ENCODE results near the gene SLC2A10. TPM values are rescaled to one million over a fixed set of nuclear protein-coding genes. Genes with fewer than 3 reads are reported as not detected.
A peak's percentile ranks its signal among the peaks of the same experiment; 100 is the strongest.

The SLC2A10 gene
- total and polyA plus RNA-seq, 4 donors = 3.5 to 25.6 (median 11.8) TPM

DNA sequence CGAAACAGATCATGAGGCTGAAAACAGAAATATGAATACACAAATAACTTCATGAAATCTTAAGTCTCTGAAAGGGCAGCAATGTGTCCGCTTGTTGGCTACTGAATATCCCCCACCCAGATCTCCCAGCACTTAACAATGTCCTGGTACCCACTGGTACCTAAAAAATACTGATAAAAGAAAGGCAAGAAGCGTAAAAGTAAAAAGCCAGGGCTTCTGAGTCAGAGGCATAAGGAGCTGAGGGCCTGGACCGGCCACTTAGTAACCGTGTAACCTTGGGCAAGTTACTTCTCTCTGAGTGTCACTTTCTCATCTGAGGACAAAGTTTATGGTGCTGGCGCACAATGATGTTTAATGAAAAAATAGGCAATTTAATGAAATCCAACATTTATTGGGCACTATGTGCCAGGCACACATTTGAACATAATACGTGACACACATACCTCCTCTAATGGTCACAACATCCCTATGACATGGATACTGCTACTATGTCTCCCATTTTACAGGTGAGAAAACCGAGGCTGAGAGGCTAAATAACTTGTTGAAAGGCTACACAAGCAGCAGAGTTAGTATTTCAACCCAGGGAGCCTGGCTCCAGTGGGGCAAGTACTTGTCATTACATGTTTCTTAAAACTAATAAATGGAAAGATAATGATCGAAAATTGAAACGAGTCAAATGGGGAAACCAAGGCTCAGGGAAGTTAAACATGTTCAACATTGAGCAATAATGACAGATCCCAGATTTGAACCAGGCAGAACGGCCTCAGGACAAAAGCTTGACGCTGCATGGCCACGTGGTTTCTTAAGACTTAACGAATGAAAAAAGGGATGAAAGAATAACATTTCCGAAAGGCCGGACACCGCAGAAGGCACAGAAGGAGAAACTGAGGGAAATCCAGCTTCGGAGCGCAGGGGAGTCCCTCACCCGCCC is 21.0 kb upstream of the SLC2A10 start:
- WGBS, 2 donors = 18 to 20% methylated on average over 20 of the region's 20 CpGs
- peaks cover 3 to 4% of the 10 kb centered on the region in 2 donors for H3K4me1 ChIP-seq (ENCODE audit: control insufficient read depth in 1 of 2, insufficient read depth in 2 of 2, low read length in 2 of 2)
- DNase-seq = no peak
- H3K27ac ChIP-seq (ENCODE audit: low read depth in 1 of 2, low read length in 2 of 2) = peak overlapping the region; percentile 37 to 87
- H3K36me3 ChIP-seq (ENCODE audit: control insufficient read depth in 1 of 2, insufficient read depth in 2 of 2, low read length in 1 of 2) = no peaks in the 10 kb centered on the region
- no peak for ATAC-seq (ENCODE audit: low FRiP score)
- H3K9me3 ChIP-seq (ENCODE audit: control insufficient read depth, low read length) = no peaks in the 10 kb centered on the region
- H3K27me3 ChIP-seq (ENCODE audit: control insufficient read depth in 1 of 2, insufficient read depth in 2 of 2, low read length in 1 of 2) = no peaks in the 10 kb centered on the region
- intact Hi-C loops (cut with DNase I) = loop anchor here in 1 of 2 donors (10.0 kb wide), 1 partner anchor 324 kb away; no protein-coding TSS in a partner anchor
- peak overlapping the region; percentile 46 to 89 for H3K4me3 ChIP-seq (ENCODE audit: low read length in 2 of 2)

DNA sequence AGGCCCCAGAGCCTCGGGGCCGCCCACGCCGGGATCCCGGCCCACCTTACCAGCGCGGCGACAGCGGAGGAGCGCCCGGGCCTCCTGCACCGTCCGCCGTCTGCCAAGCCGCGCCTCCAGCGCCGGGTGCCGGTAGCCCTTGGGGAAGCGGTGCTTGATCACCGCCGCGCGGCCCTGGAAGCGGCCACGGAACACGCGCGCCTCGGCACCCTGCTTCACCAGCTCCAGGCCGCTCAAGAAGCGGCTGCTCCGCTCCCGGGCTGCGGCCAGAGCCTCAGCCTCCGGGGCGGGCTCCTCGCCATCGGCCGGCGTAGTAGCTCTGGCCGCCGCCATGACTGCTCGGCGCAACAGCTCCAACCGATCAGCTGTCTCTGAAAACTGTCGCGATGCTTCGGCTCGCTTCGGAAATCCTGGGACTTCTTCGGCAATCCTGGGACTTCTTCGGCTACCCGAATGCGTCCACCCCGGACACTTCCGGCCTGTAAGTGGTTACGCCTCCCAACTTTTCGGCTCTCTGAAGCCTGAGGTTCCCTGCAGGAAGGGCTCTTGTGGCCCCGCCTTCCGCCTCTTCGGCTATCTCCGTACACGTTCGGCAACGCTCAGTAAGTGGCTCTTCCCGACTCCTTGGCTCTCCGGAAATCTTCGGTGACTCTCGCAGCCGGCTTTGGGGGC is 20.2 kb upstream of the SLC2A10 start, which contains the start of gene TP53RK:
TSS of gene TP53RK (minus strand) at position 363 of the 672 bp plus-strand sequence. CDS start at position 333, 30 bp downstream.
- peaks cover 3 to 4% of the 10 kb centered on the region in 2 donors for H3K4me1 ChIP-seq (ENCODE audit: control insufficient read depth in 1 of 2, insufficient read depth in 2 of 2, low read length in 2 of 2)
- H3K4me3 ChIP-seq (ENCODE audit: low read length in 2 of 2) = peak within 1 kb of the TSS; percentile 65 to 94
- ATAC-seq (ENCODE audit: low FRiP score) = peak; percentile 99
- no peaks in the 10 kb centered on the region for H3K27me3 ChIP-seq (ENCODE audit: control insufficient read depth in 1 of 2, insufficient read depth in 2 of 2, low read length in 1 of 2)
- intact Hi-C loops (cut with DNase I) = loop anchor here in 1 of 2 donors (10.0 kb wide), 1 partner anchor 324 kb away; no protein-coding TSS in a partner anchor
- H3K9me3 ChIP-seq (ENCODE audit: control insufficient read depth, low read length) = no peaks in the 10 kb centered on the region
- H3K27ac ChIP-seq (ENCODE audit: low read depth in 1 of 2, low read length in 2 of 2) = peak within 1 kb of the TSS; percentile 80 to 87
- 0% methylated on average over 67 to 71 of the region's 71 CpGs for WGBS, 2 donors
- no peaks in the 10 kb centered on the region for H3K36me3 ChIP-seq (ENCODE audit: control insufficient read depth in 1 of 2, insufficient read depth in 2 of 2, low read length in 1 of 2)
- peak; percentile 99 to 100 for DNase-seq

DNA sequence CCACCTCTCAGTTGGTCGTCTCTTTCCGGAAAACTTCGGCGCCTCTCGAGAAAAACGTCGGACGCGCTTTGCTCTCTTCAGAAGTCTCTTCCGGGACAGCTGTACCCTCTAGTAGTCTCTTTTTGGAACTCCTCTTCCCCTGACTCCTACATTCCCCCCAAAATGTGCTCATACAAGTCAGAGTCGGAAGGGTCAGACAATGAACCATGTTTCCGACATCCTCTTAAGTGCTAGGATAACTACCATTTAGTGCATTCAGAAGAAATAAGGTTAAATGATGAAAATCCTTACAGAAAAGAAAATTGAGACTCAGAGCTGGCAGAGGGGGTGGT is 19.7 kb upstream of the SLC2A10 start:
- Histone ChIP-seq H3K36me3 (ENCODE audit: control insufficient read depth in 1 of 2, insufficient read depth in 2 of 2, low read length in 1 of 2) (no peaks in the 10 kb centered on the region), H3K4me3 (ENCODE audit: low read length in 2 of 2) (peak overlapping the region; percentile 65 to 94), H3K9me3 (ENCODE audit: control insufficient read depth, low read length) (no peaks in the 10 kb centered on the region), H3K27me3 (ENCODE audit: control insufficient read depth in 1 of 2, insufficient read depth in 2 of 2, low read length in 1 of 2) (no peaks in the 10 kb centered on the region), H3K27ac (ENCODE audit: low read depth in 1 of 2, low read length in 2 of 2) (peak overlapping the region; percentile 80 to 85), H3K4me1 (ENCODE audit: control insufficient read depth in 1 of 2, insufficient read depth in 2 of 2, low read length in 2 of 2) (peaks cover 3 to 4% of the 10 kb centered on the region in 2 donors)
- intact Hi-C loops (cut with DNase I) = loop anchor here in 1 of 2 donors (10.0 kb wide), 1 partner anchor 325 kb away; no protein-coding TSS in a partner anchor
- no peak for DNase-seq
- no peak for ATAC-seq (ENCODE audit: low FRiP score)
- 0% methylated on average over 12 of the region's 12 CpGs for WGBS, 2 donors

GRCh38 chr20:46690219-46691106 is 19.0 kb upstream of the SLC2A10 start:
- DNase-seq (no peak), ATAC-seq (ENCODE audit: low FRiP score) (no peak)
- Histone ChIP-seq H3K4me1 (ENCODE audit: control insufficient read depth in 1 of 2, insufficient read depth in 2 of 2, low read length in 2 of 2) (peaks cover 3 to 4% of the 10 kb centered on the region in 2 donors), H3K27ac (ENCODE audit: low read depth in 1 of 2, low read length in 2 of 2) (peak overlapping the region in 1 of 2 donors; percentile 80), H3K27me3 (ENCODE audit: control insufficient read depth in 1 of 2, insufficient read depth in 2 of 2, low read length in 1 of 2) (no peaks in the 10 kb centered on the region), H3K36me3 (ENCODE audit: control insufficient read depth in 1 of 2, insufficient read depth in 2 of 2, low read length in 1 of 2) (no peaks in the 10 kb centered on the region), H3K4me3 (ENCODE audit: low read length in 2 of 2) (peak overlapping the region; percentile 65 to 94), H3K9me3 (ENCODE audit: control insufficient read depth, low read length) (no peaks in the 10 kb centered on the region)
- intact Hi-C loops (cut with DNase I) = no loop called here
- 46 to 47% methylated on average over 13 of the region's 13 CpGs for WGBS, 2 donors

- H3K36me3 ChIP-seq (ENCODE audit: control insufficient read depth in 1 of 2, insufficient read depth in 2 of 2, low read length in 1 of 2) = no peaks in the 10 kb centered on the region
- no peaks in the 10 kb centered on the region for H3K27me3 ChIP-seq (ENCODE audit: control insufficient read depth in 1 of 2, insufficient read depth in 2 of 2, low read length in 1 of 2)
- DNase-seq (no peak), ATAC-seq (ENCODE audit: low FRiP score) (no peak)
- peaks cover 3 to 4% of the 10 kb centered on the region in 2 donors for H3K4me1 ChIP-seq (ENCODE audit: control insufficient read depth in 1 of 2, insufficient read depth in 2 of 2, low read length in 2 of 2)
- intact Hi-C loops (cut with DNase I) = no loop called here
- no peaks in the 10 kb centered on the region for H3K9me3 ChIP-seq (ENCODE audit: control insufficient read depth, low read length)
- no peak overlapping the region for H3K27ac ChIP-seq (ENCODE audit: low read depth in 1 of 2, low read length in 2 of 2)
- 57 to 84% methylated on average over 4 of the region's 4 CpGs for WGBS, 2 donors
- H3K4me3 ChIP-seq (ENCODE audit: low read length in 2 of 2) = no peak overlapping the region
Observed at GRCh38 chr20:46691196-46691595, 18.3 kb upstream of the SLC2A10 start.

DNA sequence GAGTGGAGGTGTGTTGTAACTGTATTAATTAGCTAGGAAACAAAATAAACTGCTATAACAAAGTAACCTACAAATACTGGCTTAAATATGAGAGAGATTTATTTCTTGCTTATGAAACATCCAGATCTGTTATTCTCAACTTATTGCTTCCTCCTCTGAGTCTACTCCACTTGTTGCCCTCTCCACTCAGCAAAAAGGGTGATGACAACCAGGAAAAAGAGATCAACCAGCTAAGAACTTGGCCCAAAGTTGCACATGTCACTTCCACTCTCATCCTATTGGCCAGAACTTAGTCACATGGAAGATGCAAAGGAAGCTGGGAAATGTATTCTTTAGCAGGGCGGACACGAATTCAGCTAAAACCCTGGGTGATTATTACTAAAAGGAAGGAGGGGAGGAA is 15.0 kb upstream of the SLC2A10 start:
- Histone ChIP-seq H3K27ac (ENCODE audit: low read depth in 1 of 2, low read length in 2 of 2) (no peak overlapping the region), H3K27me3 (ENCODE audit: control insufficient read depth in 1 of 2, insufficient read depth in 2 of 2, low read length in 1 of 2) (no peaks in the 10 kb centered on the region), H3K9me3 (ENCODE audit: control insufficient read depth, low read length) (peaks cover under 1% of the 10 kb centered on the region), H3K4me1 (ENCODE audit: control insufficient read depth in 1 of 2, insufficient read depth in 2 of 2, low read length in 2 of 2) (no peaks in the 10 kb centered on the region), H3K4me3 (ENCODE audit: low read length in 2 of 2) (no peak overlapping the region), H3K36me3 (ENCODE audit: control insufficient read depth in 1 of 2, insufficient read depth in 2 of 2, low read length in 1 of 2) (no peaks in the 10 kb centered on the region)
- 46 to 58% methylated on average over 2 of the region's 2 CpGs for WGBS, 2 donors
- intact Hi-C loops (cut with DNase I) = no loop called here
- ATAC-seq (ENCODE audit: low FRiP score) (no peak), DNase-seq (no peak)

- H3K4me3 ChIP-seq (ENCODE audit: low read length in 2 of 2) = no peak overlapping the region
- DNase-seq = no peak
- 39% methylated on average over 3 of the region's 3 CpGs for WGBS, 2 donors
- intact Hi-C loops (cut with DNase I) = no loop called here
- H3K27ac ChIP-seq (ENCODE audit: low read depth in 1 of 2, low read length in 2 of 2) = no peak overlapping the region
- H3K36me3 ChIP-seq (ENCODE audit: control insufficient read depth in 1 of 2, insufficient read depth in 2 of 2, low read length in 1 of 2) = no peaks in the 10 kb centered on the region
- H3K9me3 ChIP-seq (ENCODE audit: control insufficient read depth, low read length) = peaks cover 4% of the 10 kb centered on the region
- H3K4me1 ChIP-seq (ENCODE audit: control insufficient read depth in 1 of 2, insufficient read depth in 2 of 2, low read length in 2 of 2) = no peaks in the 10 kb centered on the region
- ATAC-seq (ENCODE audit: low FRiP score) = no peak
- H3K27me3 ChIP-seq (ENCODE audit: control insufficient read depth in 1 of 2, insufficient read depth in 2 of 2, low read length in 1 of 2) = no peaks in the 10 kb centered on the region
Observed at GRCh38 chr20:46695892-46696291, 13.6 kb upstream of the SLC2A10 start.

DNA sequence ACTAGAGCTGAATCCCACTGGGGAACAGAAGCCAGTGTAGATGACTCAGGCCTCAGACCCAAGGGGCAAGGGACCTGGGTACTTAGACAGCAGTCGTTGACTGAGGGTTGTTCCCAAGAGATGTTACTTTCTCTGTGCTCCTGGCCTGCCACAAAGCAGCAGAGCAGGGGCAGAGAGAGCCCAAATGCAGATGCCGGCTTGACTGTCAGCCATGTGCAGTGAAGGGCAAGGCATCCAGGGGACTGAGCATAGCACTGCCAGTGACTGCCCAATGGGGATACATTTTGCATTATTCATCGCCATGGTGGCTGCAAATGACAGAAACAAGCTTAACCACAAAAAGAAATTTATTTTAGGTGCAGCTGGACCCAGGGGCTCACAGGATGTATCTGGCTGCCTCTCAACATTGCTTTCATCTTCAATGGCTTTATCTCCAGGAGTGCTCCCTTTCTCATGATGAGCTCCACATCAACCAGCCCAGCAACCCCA is 12.6 kb upstream of the SLC2A10 start:
- no peaks in the 10 kb centered on the region for H3K4me1 ChIP-seq (ENCODE audit: control insufficient read depth in 1 of 2, insufficient read depth in 2 of 2, low read length in 2 of 2)
- intact Hi-C loops (cut with DNase I) = no loop called here
- DNase-seq (no peak), ATAC-seq (ENCODE audit: low FRiP score) (no peak)
- H3K27me3 ChIP-seq (ENCODE audit: control insufficient read depth in 1 of 2, insufficient read depth in 2 of 2, low read length in 1 of 2) = no peaks in the 10 kb centered on the region
- peaks cover 4% of the 10 kb centered on the region for H3K9me3 ChIP-seq (ENCODE audit: control insufficient read depth, low read length)
- H3K36me3 ChIP-seq (ENCODE audit: control insufficient read depth in 1 of 2, insufficient read depth in 2 of 2, low read length in 1 of 2) = no peaks in the 10 kb centered on the region
- H3K27ac ChIP-seq (ENCODE audit: low read depth in 1 of 2, low read length in 2 of 2) = no peak overlapping the region
- no peak overlapping the region for H3K4me3 ChIP-seq (ENCODE audit: low read length in 2 of 2)
- WGBS, 2 donors = 67 to 84% methylated on average over 3 of the region's 3 CpGs

Data from aorta (tissue), 5 donors.